ENCODE measurements around the gene UROS. TPM values are rescaled to one million over a fixed set of nuclear protein-coding genes. Genes with fewer than 3 reads are reported as not detected.

The UROS gene
- polyA plus RNA-seq, 10 donors = 43.6 to 61.3 (median 55.9) TPM

GRCh38 chr10:125840406-125840805 lies 17.3 kb upstream of the UROS start:
- no peak for DNase-seq

DNA sequence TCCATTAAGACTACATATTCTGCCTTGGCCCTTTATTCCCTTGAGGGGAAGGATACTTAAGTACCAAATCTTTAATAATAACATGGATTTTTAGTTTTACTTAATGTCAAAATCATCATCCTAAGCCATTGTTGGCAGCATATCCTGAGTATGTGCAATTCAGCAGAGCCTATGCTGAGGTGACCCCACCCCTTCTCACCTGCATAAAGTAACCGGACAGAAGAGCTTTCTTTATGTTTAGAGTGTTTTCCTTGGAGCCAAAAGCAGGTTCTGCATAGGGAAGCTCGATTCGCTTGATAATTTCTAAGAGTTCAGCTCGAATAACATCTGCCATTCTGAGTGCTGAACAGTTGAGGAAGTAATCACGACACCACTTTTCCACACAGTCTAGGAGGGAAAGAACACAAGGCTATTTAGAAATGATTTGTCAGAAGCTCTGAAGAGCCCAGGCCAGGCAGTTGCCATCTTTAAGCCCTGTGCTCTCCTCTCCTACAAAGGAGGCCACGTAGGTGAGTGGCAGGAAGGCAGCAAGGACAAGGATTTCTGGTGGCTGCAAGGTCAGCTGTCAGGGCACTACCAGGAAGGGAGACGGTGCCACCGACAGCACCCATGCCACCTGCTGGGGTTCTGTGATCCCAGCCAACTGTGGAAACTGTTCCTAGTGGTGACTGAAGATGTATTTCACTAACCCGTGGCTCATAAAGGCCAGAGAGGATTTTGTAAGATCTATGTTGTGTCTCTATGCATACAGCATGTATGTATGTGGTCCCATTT lies 15.9 kb upstream of the UROS start:
- DNase-seq = no peak

DNA sequence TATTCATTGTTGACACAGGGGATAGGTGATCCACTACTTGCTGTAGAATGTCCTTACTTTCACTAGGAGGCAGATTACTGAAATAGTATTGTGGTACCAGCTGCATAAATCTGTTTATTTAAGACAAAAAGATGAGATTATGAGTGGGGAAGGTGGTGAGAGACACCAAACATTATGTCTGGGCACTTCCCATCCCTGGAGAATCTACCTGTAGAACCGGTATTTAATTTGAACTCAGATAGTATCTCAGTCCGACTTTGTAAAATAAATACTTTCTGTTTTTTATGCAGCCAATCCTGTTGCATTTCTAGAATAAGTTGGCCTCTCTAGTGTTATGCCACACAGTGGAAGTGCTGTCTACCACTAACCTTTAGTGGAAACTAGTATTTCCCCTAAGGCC lies 13.7 kb upstream of the UROS start:
- DNase-seq = no peak

DNA sequence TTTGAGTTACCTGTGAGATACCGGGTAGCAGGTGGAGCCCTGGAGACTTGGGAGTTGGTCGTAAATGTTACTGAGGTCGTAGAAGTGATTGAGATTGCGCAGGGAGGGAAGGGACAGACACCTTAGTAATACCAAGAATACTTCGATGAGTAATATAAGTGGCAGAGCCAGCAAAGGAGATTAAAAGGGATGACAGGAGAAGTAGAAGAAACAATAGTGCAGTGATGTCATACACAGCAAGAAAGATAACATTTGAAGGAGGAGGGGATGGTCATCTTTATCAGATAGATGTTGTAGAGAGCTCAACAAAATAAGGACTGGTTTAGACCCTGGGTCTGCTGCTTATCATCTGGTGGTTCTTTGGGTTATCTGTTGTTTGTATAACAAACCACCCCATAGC lies 5.3 kb upstream of the UROS start:
- no peak for DNase-seq

DNA sequence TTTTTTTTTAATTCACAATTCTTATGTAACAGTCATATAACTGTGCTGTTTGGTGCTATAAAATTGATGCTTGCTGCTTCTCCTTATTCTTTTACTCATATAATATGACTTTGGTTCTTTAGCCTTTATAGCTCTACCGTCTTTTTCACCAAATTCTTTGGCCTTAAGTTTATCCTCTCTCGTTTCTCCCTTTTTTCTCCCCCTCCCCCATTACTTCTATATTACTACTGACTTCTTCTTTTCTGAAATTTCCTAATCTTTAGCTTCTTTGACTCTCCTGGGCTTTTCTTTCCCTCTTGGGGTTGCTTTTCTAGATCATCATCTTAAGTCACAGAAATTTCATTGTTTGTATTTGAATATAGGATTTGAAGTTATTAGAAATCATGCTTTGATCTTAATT lies 4.1 kb upstream of the UROS start:
- no peak for DNase-seq

GRCh38 chr10:125824736-125825135 lies 1.7 kb upstream of the UROS start:
- DNase-seq = no peak

GRCh38 chr10:125823663-125824251 lies 699 bp upstream of the UROS start:
- peak in 1 of 3 donors; percentile 21 for DNase-seq

- DNase-seq = no peak
Measured at GRCh38 chr10:125820701-125821100, 2.4 kb downstream of the UROS start.

GRCh38 chr10:125817337-125817946 lies 5.6 kb downstream of the UROS start:
- DNase-seq = no peak

GRCh38 chr10:125816548-125816947 lies 6.5 kb downstream of the UROS start:
- no peak for DNase-seq

GRCh38 chr10:125815764-125816163 lies 7.3 kb downstream of the UROS start:
- no peak for DNase-seq

DNA sequence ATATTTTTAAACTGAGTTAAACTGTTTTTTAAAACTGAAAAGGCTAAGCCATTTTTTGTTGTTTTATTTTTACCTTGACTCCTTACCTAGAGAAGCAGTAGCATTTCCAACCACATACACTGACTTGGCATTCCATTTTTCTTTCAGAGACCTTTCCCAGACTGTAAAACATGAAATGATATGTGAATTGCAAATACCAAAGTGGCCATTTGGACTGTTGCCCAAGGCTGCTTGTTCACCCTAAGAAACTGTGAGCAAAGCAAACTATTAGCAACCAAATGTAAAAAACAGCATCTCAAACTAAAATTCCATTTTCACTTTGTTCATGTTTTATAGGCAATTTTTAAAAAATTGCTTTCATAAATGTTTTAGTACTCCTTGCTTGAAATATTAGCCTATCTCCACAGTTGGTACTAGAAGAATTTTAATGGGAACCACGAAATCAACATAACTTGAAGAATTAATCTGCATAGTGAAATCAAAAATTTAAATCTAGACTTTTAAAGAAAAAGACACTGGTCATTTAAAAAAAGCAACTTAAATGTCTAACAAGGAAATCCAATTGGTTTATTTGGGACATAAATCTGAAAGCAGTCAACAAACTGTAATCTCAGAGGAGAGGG lies 10.8 kb downstream of the UROS start:
- DNase-seq = no peak

- peak in 1 of 3 donors; percentile 11 for DNase-seq
Measured at GRCh38 chr10:125811251-125811650, 11.8 kb downstream of the UROS start.

- no peak for DNase-seq
Measured at GRCh38 chr10:125808047-125808446, 15.0 kb downstream of the UROS start.

DNA sequence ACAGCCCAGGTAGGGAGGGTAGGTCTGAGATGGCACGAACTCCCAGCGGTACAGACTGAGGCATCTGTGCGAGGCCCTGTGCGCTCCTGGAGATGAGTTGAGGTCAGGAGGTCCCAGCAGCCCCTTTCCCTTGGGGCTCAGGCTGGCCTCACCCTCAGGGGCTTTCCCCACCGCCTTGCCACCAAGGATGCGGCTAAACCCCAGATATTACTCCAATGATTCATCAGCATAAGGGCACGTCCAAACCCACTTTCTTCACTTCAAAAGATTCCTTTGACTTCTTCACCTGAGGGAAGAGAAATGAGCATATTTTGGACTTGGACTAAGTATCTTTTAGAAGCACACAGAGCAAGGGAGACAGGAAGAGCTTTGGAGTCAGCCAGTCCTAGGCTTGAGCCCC lies 20.3 kb downstream of the UROS start:
- DNase-seq = no peak

DNA sequence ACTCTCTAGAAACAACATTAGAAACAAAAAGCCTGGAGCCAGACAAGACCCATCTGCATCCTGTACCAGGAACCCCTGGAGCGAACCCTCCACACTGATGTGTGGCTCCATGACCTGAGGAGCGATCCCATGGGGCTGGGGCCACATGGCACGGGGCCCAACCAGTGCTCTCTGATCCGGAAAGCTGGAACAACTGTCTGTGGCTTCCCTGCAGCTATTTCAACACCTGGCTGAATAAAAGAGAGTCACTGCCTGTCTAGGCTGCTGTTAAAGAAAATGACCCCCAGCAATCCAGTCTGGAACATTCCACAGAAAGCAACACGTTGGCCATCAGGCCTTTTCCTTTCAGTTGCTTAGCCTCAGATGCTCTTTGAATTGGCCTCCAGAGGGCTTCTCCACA lies 20.9 kb downstream of the UROS start:
- DNase-seq = no peak

GRCh38 chr10:125801574-125801973 lies 21.5 kb downstream of the UROS start:
- DNase-seq = no peak

DNA sequence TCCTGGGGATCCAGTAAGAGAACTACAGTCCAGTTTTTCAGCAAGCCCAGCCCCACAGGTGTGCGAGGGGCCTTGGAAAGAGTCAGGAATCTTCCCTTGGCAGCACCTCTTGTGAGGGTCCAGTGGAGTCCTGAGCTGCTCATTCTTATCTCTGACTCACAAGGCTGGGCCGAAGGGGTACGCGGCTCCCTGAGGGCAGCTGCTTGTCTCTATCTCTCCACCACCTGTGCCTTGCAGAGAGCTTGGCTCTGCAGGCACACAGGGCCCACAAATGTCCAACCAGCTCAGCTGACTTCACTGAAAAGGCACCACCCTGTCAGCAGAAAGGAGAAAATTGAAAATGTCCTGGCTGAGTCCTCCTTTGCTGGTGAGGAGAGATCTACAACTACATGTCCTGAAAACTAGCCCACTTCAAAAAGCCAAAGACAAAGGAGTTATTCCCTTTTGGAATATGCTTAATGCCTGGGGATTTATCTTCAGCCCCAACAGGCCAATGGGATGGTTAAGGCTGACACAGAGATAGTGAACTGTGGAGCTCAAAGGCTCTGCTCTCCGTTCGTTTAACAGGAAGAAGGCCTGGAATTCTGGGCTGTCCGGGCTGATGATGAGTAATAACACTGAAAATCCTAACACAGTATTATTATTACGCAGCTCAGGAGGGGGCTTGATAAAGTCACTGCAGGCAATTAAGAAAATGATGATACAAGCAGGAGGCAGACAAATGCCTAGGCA lies 23.4 kb downstream of the UROS start:
- no peak for DNase-seq

GRCh38 chr10:125797994-125798662 lies 24.9 kb downstream of the UROS start:
- DNase-seq = no peak

DNA sequence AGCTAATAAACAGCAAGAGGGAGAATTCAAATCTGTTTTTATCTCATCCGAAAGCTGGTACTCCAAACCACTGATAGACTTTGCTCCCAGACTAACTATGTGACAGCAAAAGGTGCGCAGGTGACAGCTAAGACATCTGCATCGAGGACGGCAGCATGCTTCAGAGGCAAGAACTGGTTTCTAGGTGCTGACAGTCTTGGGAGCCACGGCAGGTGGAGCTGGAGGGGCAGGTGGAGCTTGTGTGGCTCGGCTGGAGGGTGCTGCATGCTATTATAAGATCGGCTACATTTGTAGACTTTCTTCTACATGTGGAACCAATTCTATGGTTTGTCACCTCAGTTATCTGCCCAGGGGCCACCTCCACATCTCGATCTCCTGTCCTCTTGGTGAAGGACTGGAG lies 25.6 kb downstream of the UROS start:
- DNase-seq = no peak

DNA sequence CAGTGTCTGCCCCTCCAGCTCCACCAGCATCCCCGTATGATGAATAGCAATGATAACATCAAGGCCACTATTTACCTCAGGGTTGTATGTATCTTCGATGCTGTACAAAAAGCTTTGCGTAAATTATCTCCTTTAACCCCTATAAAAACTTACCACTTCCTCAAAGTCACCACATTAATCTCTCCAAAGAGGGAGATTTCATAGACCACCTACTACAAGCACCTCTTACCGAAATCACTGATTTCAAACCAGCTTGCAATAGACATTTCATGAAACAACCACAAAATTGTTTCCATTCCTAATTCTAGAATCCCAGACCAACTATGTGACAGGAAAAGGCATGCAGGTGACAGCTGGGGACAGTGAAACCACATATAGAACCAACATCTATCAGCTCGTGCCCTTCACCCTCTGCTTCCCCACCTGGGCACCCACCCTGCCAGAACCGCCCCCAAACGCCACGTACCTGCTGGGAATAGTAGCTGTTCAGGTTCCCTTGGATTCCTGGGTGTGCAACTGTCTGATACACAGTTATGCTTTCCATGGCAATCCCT lies 27.3 kb downstream of the UROS start:
- DNase-seq = no peak
